Hepatocyte (in vitro differentiated cells): ENCODE results near the gene LGR4. TPM values are rescaled to one million over a fixed set of nuclear protein-coding genes. Genes with fewer than 3 reads are reported as not detected.

ENCODE experiments used
- DNase-seq: peaks from one replicate; pipeline ENCODE4 v3.0.0-alpha.2; 2016; ENCODE audit warnings: low spot score
- H2AFZ ChIP-seq: fragments of 200-600 bp; sonication (generic); 2 replicates; pipeline ENCODE4 v1.6.0; 2016; ENCODE audit warnings: antibody characterized with exemption, mild to moderate bottlenecking
- H3K27ac ChIP-seq: fragments of 200-600 bp; sonication (generic); 2 replicates; pipeline ENCODE4 v1.5.1; 2016; ENCODE audit warnings: mild to moderate bottlenecking
- H3K27me3 ChIP-seq: fragments of 200-600 bp; sonication (generic); 2 replicates; pipeline ENCODE4 v1.6.1; 2016
- H3K36me3 ChIP-seq: fragments of 200-600 bp; sonication (generic); replicated peaks from 2 replicates; pipeline ENCODE4 v1.5.1; 2016; ENCODE audit warnings: low read depth; ENCODE audit not compliant: insufficient read depth
- H3K4me1 ChIP-seq: fragments of 200-600 bp; sonication (generic); 2 replicates; pipeline ENCODE4 v1.5.1; 2016; ENCODE audit warnings: mild to moderate bottlenecking, moderate library complexity; ENCODE audit not compliant: insufficient read depth
- H3K4me2 ChIP-seq: fragments of 200-600 bp; sonication (generic); 2 replicates; pipeline ENCODE4 v1.6.0; 2016
- H3K4me3 ChIP-seq: fragments of 200-600 bp; sonication (generic); 2 replicates; pipeline ENCODE4 v1.5.1; 2016; ENCODE audit warnings: mild to moderate bottlenecking
- H3K79me2 ChIP-seq: fragments of 200-600 bp; sonication (generic); 2 replicates; pipeline ENCODE4 v1.6.0; 2017; ENCODE audit warnings: mild to moderate bottlenecking
- H3K9me2 ChIP-seq: fragments of 200-600 bp; sonication (generic); replicated peaks from 2 replicates; pipeline ENCODE4 v1.6.0; 2017; ENCODE audit warnings: mild to moderate bottlenecking; ENCODE audit not compliant: insufficient read depth
- H3K9me3 ChIP-seq: fragments of 200-600 bp; sonication (generic); 2 replicates; pipeline ENCODE4 v1.5.1; 2016; ENCODE audit warnings: low read depth, mild to moderate bottlenecking
- H4K20me1 ChIP-seq: fragments of 200-600 bp; sonication (generic); 2 replicates; pipeline ENCODE4 v1.6.0; 2016; ENCODE audit warnings: mild to moderate bottlenecking; ENCODE audit not compliant: insufficient read depth, poor library complexity, severe bottlenecking
- CTCF ChIP-seq: fragments of 200-600 bp; sonication (generic); IDR thresholded peaks from 2 replicates; pipeline ENCODE4 v1.5.1; 2016; ENCODE audit warnings: antibody characterized with exemption, mild to moderate bottlenecking; ENCODE audit not compliant: poor library complexity
- EZH2 ChIP-seq: fragments of 200-600 bp; sonication (generic); IDR thresholded peaks from 2 replicates; pipeline ENCODE4 v1.6.1; 2016; ENCODE audit warnings: antibody characterized with exemption, mild to moderate bottlenecking, borderline replicate concordance
- EZH2phosphoT487 ChIP-seq: fragments of 200-600 bp; sonication (generic); IDR thresholded peaks from one replicate; pipeline ENCODE4 v1.6.1; 2018; ENCODE audit warnings: antibody characterized with exemption, mild to moderate bottlenecking, low read depth, moderate library complexity; ENCODE audit not compliant: unreplicated experiment, severe bottlenecking
- WGBS: methylation state at CpG from one replicate; pipeline ENCODE4 v1.1.6; 2016; ENCODE audit warnings: low lambda C conversion rate; ENCODE audit errors: missing lambda C conversion rate; 5-methylcytosine and 5-hydroxymethylcytosine counted together
- polyA plus RNA-seq: library from polyadenylated mRNA; unstranded; fragments of >200 nt; fragmentation: Nextera tagmentation; extraction: Ambion mirVana; gene quantifications from 2 replicates; pipeline ENCODE4 v1.2.1, GENCODE V29; 2016
- total RNA-seq: library from RNA; depleted of rRNA; stranded (reverse); fragments of >200 nt; gene quantifications from 2 replicates; pipeline ENCODE4 v1.2.3, GENCODE V29; 2014

LGR4 gene
- total and polyA plus RNA-seq, 2 experiments from 2014 or later: 27.2 to 115 TPM

GRCh38 chr11:27467181-27467913 is 5.2 kb downstream of the LGR4 start:
- 90% methylated on average over 13 of the region's 13 CpGs for WGBS
- Histone ChIP-seq H3K79me2 (peaks cover 93% of the 10 kb centered on the region), H2AFZ (no peak overlapping the region), H3K27ac (peak overlapping the region; percentile 89), H3K4me2 (peak overlapping the region; percentile 91), H3K36me3 (no peaks in the 10 kb centered on the region), H3K9me2 (no peaks in the 10 kb centered on the region), H3K4me3 (no peak overlapping the region), H3K27me3 (no peaks in the 10 kb centered on the region), H4K20me1 (peaks cover 17% of the 10 kb centered on the region), H3K9me3 (no peaks in the 10 kb centered on the region), H3K4me1 (peaks cover 52% of the 10 kb centered on the region)
- DNase-seq: no peak
- TF ChIP-seq EZH2: no peak
- TF ChIP-seq CTCF: no peak
- TF ChIP-seq EZH2phosphoT487: no peak

- TF ChIP-seq CTCF (no peak), EZH2phosphoT487 (no peak), EZH2 (no peak)
- no peak for DNase-seq
- peak overlapping the region; percentile 1 for H3K27ac ChIP-seq
- peaks cover 52% of the 10 kb centered on the region for H3K4me1 ChIP-seq
- no peaks in the 10 kb centered on the region for H3K36me3 ChIP-seq
- H3K4me2 ChIP-seq: peak overlapping the region; percentile 14
- no peak overlapping the region for H3K4me3 ChIP-seq
- H3K9me3 ChIP-seq: no peaks in the 10 kb centered on the region
- no peaks in the 10 kb centered on the region for H3K9me2 ChIP-seq
- peaks cover 17% of the 10 kb centered on the region for H4K20me1 ChIP-seq
- no peak overlapping the region for H2AFZ ChIP-seq
- H3K27me3 ChIP-seq: no peaks in the 10 kb centered on the region
- peaks cover 97% of the 10 kb centered on the region for H3K79me2 ChIP-seq
- WGBS: 36% methylated on average over 1 of the region's 1 CpG
These were observed 6.2 kb downstream of the LGR4 start for GRCh38 chr11:27466363-27466762.

GRCh38 chr11:27465629-27466028 is 7.0 kb downstream of the LGR4 start:
- Histone ChIP-seq H3K4me1 (peaks cover 52% of the 10 kb centered on the region), H3K4me3 (no peak overlapping the region), H3K4me2 (peak overlapping the region; percentile 68), H3K9me2 (no peaks in the 10 kb centered on the region), H3K9me3 (no peaks in the 10 kb centered on the region), H3K79me2 (peaks cover 97% of the 10 kb centered on the region), H2AFZ (no peak overlapping the region), H3K27me3 (no peaks in the 10 kb centered on the region), H3K36me3 (no peaks in the 10 kb centered on the region), H3K27ac (peak overlapping the region; percentile 86), H4K20me1 (peaks cover 17% of the 10 kb centered on the region)
- 66% methylated on average over 3 of the region's 3 CpGs for WGBS
- no peak for TF ChIP-seq EZH2
- no peak for TF ChIP-seq CTCF
- TF ChIP-seq EZH2phosphoT487: no peak
- no peak for DNase-seq
